WTC11 (cell line): ENCODE results near the gene RBCK1. TPM values are rescaled to one million over a fixed set of nuclear protein-coding genes. Genes with fewer than 3 reads are reported as not detected.
"Not testable (repeated sequence)": the region's sequence is repeated elsewhere in the genome, so short reads cannot be mapped to it uniquely, and the experiment has no call there.

ENCODE experiments used
- ATAC-seq: fragments of 200-7000 bp; cut with Tn5 transposase; 2 replicates; pipeline ENCODE4 v1.10.0; 2021; ENCODE audit warnings: mild to moderate bottlenecking, moderate library complexity
- CTCF ChIA-PET: fragments of 300-600 bp; sonication (Branson Sonifier 250); formaldehyde crosslinking; loops from one replicate; lab custom pipeline; 2021; ENCODE audit warnings: antibody characterized with exemption; lab: Charles Lee
- POLR2A ChIA-PET: fragments of 350-600 bp; sonication (Branson Sonifier 250); formaldehyde crosslinking; loops from one replicate; lab custom pipeline; 2021; ENCODE audit warnings: antibody characterized with exemption; lab: Charles Lee
- DNase-seq: peaks from one replicate; pipeline ENCODE4 v3.0.0; 2021; ENCODE audit warnings: low spot score
- H3K27ac Mint-ChIP-seq: 2 replicates; pipeline ENCODE4 v1.8.0; 2021; ENCODE audit warnings: mixed read lengths
- H3K27me3 Mint-ChIP-seq: 2 replicates; pipeline ENCODE4 v1.8.0; 2021; ENCODE audit warnings: low read depth, mild to moderate bottlenecking, moderate library complexity, mixed read lengths
- H3K36me3 Mint-ChIP-seq: 2 replicates; pipeline ENCODE4 v1.8.0; 2021; ENCODE audit warnings: mixed read lengths
- H3K4me1 Mint-ChIP-seq: 2 replicates; pipeline ENCODE4 v1.8.0; 2022; ENCODE audit warnings: mixed read lengths
- H3K4me3 Mint-ChIP-seq: 2 replicates; pipeline ENCODE4 v1.8.0; 2021; ENCODE audit warnings: mild to moderate bottlenecking, moderate library complexity, mixed read lengths
- H3K9me3 Mint-ChIP-seq: 2 replicates; pipeline ENCODE4 v1.8.0; 2021; ENCODE audit warnings: mixed read lengths
- AFF4 ChIP-seq: sonication (generic); formaldehyde crosslinking; IDR thresholded peaks from 2 replicates; pipeline ENCODE4 v1.8.1; 2023; ENCODE audit warnings: mild to moderate bottlenecking, missing genetic modification reagents, borderline replicate concordance
- FOXK1 ChIP-seq: sonication (generic); formaldehyde crosslinking; IDR thresholded peaks from 2 replicates; pipeline ENCODE4 v1.8.0; 2022; ENCODE audit warnings: mild to moderate bottlenecking, moderate library complexity, missing genetic modification reagents
- FOXP1 ChIP-seq: sonication (generic); formaldehyde crosslinking; IDR thresholded peaks from 2 replicates; pipeline ENCODE4 v1.8.0; 2022; ENCODE audit warnings: missing genetic modification reagents, mild to moderate bottlenecking, moderate library complexity, borderline replicate concordance
- GABPB1 ChIP-seq: sonication (generic); formaldehyde crosslinking; IDR thresholded peaks from 2 replicates; pipeline ENCODE4 v1.8.1; 2023; ENCODE audit warnings: mild to moderate bottlenecking, missing genetic modification reagents
- GRHL2 ChIP-seq: fragments of 250-450 bp; sonication (Bioruptor Pico); IDR thresholded peaks from 2 replicates; pipeline ENCODE4 v1.8.0; 2022; ENCODE audit warnings: mild to moderate bottlenecking, moderate library complexity; ENCODE audit not compliant: insufficient replicate concordance, severe bottlenecking
- GTF2I ChIP-seq: fragments of 250-450 bp; sonication (Bioruptor Pico); conservative IDR thresholded peaks from 2 replicates; pipeline ENCODE4 v1.4.0; 2021; ENCODE audit warnings: mild to moderate bottlenecking
- JUN ChIP-seq: sonication (generic); formaldehyde crosslinking; IDR thresholded peaks from 2 replicates; pipeline ENCODE4 v1.8.0; 2023; ENCODE audit warnings: mild to moderate bottlenecking, missing genetic modification reagents
- MLX ChIP-seq: sonication (generic); formaldehyde crosslinking; IDR thresholded peaks from 2 replicates; pipeline ENCODE4 v1.8.1; 2023; ENCODE audit warnings: mild to moderate bottlenecking, missing genetic modification reagents, moderate library complexity
- MXD4 ChIP-seq: fragments of 250-450 bp; sonication (Bioruptor Pico); IDR thresholded peaks from 2 replicates; pipeline ENCODE4 v1.8.0; 2021; ENCODE audit warnings: mild to moderate bottlenecking, moderate library complexity, borderline replicate concordance
- NR2C2 ChIP-seq: sonication (generic); formaldehyde crosslinking; IDR thresholded peaks from 2 replicates; pipeline ENCODE4 v1.8.0; 2022; ENCODE audit warnings: mild to moderate bottlenecking, missing genetic modification reagents
- OVOL2 ChIP-seq: fragments of 250-450 bp; sonication (Bioruptor Pico); IDR thresholded peaks from 2 replicates; pipeline ENCODE4 v1.9.0; 2021; ENCODE audit warnings: mild to moderate bottlenecking, borderline replicate concordance
- RELA ChIP-seq: sonication (generic); formaldehyde crosslinking; IDR thresholded peaks from 2 replicates; pipeline ENCODE4 v1.8.1; 2022; ENCODE audit warnings: missing genetic modification reagents, mild to moderate bottlenecking, borderline replicate concordance
- TEAD4 ChIP-seq: sonication (generic); formaldehyde crosslinking; IDR thresholded peaks from 2 replicates; pipeline ENCODE4 v1.8.0; 2022; ENCODE audit warnings: mild to moderate bottlenecking, missing genetic modification reagents
- ZNF121 ChIP-seq: sonication (generic); formaldehyde crosslinking; IDR thresholded peaks from 2 replicates; pipeline ENCODE4 v1.8.0; 2023; ENCODE audit warnings: missing genetic modification reagents
- ZNF219 ChIP-seq: sonication (generic); formaldehyde crosslinking; IDR thresholded peaks from 2 replicates; pipeline ENCODE4 v1.8.0; 2023; ENCODE audit warnings: missing genetic modification reagents, mild to moderate bottlenecking, borderline replicate concordance
- ZNF263 ChIP-seq: sonication (generic); formaldehyde crosslinking; IDR thresholded peaks from 2 replicates; pipeline ENCODE4 v1.8.1; 2022; ENCODE audit warnings: low read depth, mild to moderate bottlenecking, moderate library complexity, missing genetic modification reagents
- ZNF416 ChIP-seq: fragments of 250-450 bp; sonication (Bioruptor Pico); IDR thresholded peaks from 2 replicates; pipeline ENCODE4 v1.9.0; 2021; ENCODE audit warnings: mild to moderate bottlenecking, inconsistent platforms
- ZNF423 ChIP-seq: fragments of 250-450 bp; sonication (Bioruptor Pico); IDR thresholded peaks from 2 replicates; pipeline ENCODE4 v2.1.2; 2022; ENCODE audit warnings: mild to moderate bottlenecking, moderate library complexity
- total RNA-seq: library from RNA; stranded (reverse); gene quantifications from 3 replicates; pipeline ENCODE4 v1.2.3, GENCODE V29; 2021
- TF ChIP-seq, protein P1 (sequence below): sonication (generic); formaldehyde crosslinking; IDR thresholded peaks from 2 replicates; pipeline ENCODE4 v1.8.0; 2023; ENCODE audit warnings: missing genetic modification reagents
- TF ChIP-seq, protein P2 (sequence below): fragments of 250-450 bp; sonication (Bioruptor Pico); IDR thresholded peaks from 2 replicates; pipeline ENCODE4 v2.1.2; 2022; ENCODE audit warnings: mild to moderate bottlenecking, moderate library complexity
- TF ChIP-seq, protein P3 (sequence below): sonication (generic); formaldehyde crosslinking; conservative IDR thresholded peaks from 2 replicates; pipeline ENCODE4 v1.8.1; 2023; ENCODE audit warnings: mild to moderate bottlenecking, low read depth, missing genetic modification reagents, moderate library complexity

The RBCK1 gene
- total RNA-seq, 1 experiment from 2014 or later = 75.2 TPM

DNA sequence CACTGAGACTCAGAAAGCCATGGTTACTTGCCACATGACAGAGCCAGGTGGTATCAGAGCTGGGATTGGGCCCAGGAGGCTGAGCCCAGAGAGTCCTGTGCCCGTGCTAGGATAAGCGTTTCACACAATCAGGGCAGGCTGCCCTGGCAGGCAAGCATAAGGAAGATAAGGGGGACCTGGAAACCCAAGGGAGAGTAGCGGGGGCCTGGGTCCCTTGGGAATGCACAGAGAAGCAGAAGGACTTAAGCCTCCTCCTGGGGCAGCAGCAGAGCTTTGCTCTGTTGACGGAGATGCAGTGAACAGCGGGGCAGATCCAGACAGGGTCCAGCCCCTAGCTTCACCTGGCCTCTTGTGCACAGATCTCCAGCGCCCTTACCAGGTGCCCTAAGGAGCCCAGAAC, 18.9 kb upstream of the RBCK1 start (continued):
- TF ChIP-seq GRHL2 (CRISPR knock-in tag) = no peak
- no peak for TF ChIP-seq OVOL2 (CRISPR knock-in tag)

DNA sequence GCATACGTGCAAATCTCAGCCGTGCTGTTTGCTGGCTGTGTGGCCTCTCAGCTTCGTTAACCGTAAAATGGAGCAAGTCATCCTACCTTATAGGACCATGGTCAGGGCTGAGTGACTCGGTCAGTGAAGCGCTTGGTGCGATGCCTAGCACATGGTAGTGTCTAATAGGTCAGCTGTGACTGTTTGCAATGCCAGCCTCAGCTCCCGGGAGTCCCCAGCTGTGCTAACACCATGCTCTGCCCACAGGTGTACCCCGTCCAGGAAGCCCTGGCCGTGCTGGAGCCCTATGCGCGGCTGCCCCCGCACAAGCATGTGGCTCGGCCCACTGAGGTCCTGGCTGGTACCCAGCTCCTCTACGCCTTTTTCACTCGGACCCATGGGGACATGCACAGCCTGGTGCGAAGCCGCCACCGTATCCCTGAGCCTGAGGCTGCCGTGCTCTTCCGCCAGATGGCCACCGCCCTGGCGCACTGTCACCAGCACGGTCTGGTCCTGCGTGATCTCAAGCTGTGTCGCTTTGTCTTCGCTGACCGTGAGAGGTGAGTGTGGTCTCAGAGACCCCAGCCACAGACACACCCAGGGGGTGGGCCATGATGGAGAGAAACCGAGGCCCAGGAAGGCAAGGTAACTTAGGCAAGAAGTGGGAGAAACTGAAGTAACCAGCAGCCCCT, 16.9 kb upstream of the RBCK1 start:
- ChIA-PET CTCF (no interaction called here), POLR2A (interaction anchor here (0.6 kb wide), 1 partner anchor 18 kb away, joined by 3 read pairs; no protein-coding TSS in a partner anchor)
- Mint-ChIP-seq H3K36me3 (peaks cover 16% of the 10 kb centered on the region; the same call in 1 of the 2 replicates), H3K9me3 (no peaks in the 10 kb centered on the region), H3K4me3 (no peak overlapping the region), H3K4me1 (no peaks in the 10 kb centered on the region), H3K27me3 (no peaks in the 10 kb centered on the region), H3K27ac (no peak overlapping the region)
- TF ChIP-seq, protein P1, sequence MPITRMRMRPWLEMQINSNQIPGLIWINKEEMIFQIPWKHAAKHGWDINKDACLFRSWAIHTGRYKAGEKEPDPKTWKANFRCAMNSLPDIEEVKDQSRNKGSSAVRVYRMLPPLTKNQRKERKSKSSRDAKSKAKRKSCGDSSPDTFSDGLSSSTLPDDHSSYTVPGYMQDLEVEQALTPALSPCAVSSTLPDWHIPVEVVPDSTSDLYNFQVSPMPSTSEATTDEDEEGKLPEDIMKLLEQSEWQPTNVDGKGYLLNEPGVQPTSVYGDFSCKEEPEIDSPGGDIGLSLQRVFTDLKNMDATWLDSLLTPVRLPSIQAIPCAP (CRISPR knock-in tag) = no peak
- no peak for TF ChIP-seq GABPB1 (CRISPR knock-in tag)
- TF ChIP-seq, protein P2, sequence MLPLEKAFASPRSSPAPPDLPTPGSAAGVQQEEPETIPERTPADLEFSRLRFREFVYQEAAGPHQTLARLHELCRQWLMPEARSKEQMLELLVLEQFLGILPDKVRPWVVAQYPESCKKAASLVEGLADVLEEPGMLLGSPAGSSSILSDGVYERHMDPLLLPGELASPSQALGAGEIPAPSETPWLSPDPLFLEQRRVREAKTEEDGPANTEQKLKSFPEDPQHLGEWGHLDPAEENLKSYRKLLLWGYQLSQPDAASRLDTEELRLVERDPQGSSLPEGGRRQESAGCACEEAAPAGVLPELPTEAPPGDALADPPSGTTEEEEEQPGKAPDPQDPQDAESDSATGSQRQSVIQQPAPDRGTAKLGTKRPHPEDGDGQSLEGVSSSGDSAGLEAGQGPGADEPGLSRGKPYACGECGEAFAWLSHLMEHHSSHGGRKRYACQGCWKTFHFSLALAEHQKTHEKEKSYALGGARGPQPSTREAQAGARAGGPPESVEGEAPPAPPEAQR = no peak
- TF ChIP-seq MXD4 = no peak
- no peak for TF ChIP-seq ZNF416 (CRISPR knock-in tag)
- TF ChIP-seq ZNF423 (CRISPR knock-in tag) = no peak
- no peak for TF ChIP-seq GTF2I (CRISPR knock-in tag)
- TF ChIP-seq, protein P3, sequence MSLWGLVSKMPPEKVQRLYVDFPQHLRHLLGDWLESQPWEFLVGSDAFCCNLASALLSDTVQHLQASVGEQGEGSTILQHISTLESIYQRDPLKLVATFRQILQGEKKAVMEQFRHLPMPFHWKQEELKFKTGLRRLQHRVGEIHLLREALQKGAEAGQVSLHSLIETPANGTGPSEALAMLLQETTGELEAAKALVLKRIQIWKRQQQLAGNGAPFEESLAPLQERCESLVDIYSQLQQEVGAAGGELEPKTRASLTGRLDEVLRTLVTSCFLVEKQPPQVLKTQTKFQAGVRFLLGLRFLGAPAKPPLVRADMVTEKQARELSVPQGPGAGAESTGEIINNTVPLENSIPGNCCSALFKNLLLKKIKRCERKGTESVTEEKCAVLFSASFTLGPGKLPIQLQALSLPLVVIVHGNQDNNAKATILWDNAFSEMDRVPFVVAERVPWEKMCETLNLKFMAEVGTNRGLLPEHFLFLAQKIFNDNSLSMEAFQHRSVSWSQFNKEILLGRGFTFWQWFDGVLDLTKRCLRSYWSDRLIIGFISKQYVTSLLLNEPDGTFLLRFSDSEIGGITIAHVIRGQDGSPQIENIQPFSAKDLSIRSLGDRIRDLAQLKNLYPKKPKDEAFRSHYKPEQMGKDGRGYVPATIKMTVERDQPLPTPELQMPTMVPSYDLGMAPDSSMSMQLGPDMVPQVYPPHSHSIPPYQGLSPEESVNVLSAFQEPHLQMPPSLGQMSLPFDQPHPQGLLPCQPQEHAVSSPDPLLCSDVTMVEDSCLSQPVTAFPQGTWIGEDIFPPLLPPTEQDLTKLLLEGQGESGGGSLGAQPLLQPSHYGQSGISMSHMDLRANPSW (CRISPR knock-in tag) = no peak
- no peak for TF ChIP-seq TEAD4 (CRISPR knock-in tag)
- no peak for TF ChIP-seq FOXK1 (CRISPR knock-in tag)
- ATAC-seq (no peak), DNase-seq (no peak)

- peak; percentile 80; the same call in 1 of the 2 replicates for TF ChIP-seq ZNF121 (CRISPR knock-in tag)
- DNase-seq, H3K4me1 Mint-ChIP-seq, H3K4me3 Mint-ChIP-seq, H3K27me3 Mint-ChIP-seq, H3K27ac Mint-ChIP-seq, H3K9me3 Mint-ChIP-seq, POLR2A ChIA-PET, ATAC-seq: not testable (repeated sequence)
- H3K36me3 Mint-ChIP-seq = peaks cover 13% of the 10 kb centered on the region; the same call in 1 of the 2 replicates
- CTCF ChIA-PET = interaction anchor here (0.9 kb wide), 1 partner anchor 38 kb away, joined by 3 read pairs; no protein-coding TSS in a partner anchor
These were observed 14.8 kb upstream of the RBCK1 start for GRCh38 chr20:393296-393695.

DNA sequence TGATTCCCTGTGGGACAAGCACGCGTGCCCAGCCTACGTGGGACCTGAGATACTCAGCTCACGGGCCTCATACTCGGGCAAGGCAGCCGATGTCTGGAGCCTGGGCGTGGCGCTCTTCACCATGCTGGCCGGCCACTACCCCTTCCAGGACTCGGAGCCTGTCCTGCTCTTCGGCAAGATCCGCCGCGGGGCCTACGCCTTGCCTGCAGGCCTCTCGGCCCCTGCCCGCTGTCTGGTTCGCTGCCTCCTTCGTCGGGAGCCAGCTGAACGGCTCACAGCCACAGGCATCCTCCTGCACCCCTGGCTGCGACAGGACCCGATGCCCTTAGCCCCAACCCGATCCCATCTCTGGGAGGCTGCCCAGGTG, 11.9 kb upstream of the RBCK1 start:
- Mint-ChIP-seq H3K27ac (no peak overlapping the region), H3K4me3 (no peak overlapping the region), H3K36me3 (peaks cover 10% of the 10 kb centered on the region), H3K9me3 (no peaks in the 10 kb centered on the region), H3K27me3 (no peaks in the 10 kb centered on the region), H3K4me1 (peaks cover 14% of the 10 kb centered on the region)
- ATAC-seq (no peak), DNase-seq (no peak)
- CTCF ChIA-PET = no interaction called here
- POLR2A ChIA-PET = interaction anchor here (0.6 to 1.2 kb wide), 3 partner anchors 10 to 123 kb away, joined by 3 to 6 read pairs (median 4); no protein-coding TSS in a partner anchor
- TF ChIP-seq JUN (CRISPR knock-in tag) (no peak), RELA (CRISPR knock-in tag) (no peak), FOXP1 (CRISPR knock-in tag) (no peak), MLX (no peak), AFF4 (CRISPR knock-in tag) (no peak), TEAD4 (CRISPR knock-in tag) (no peak), NR2C2 (CRISPR knock-in tag) (no peak), ZNF263 (no peak), ZNF219 (CRISPR knock-in tag) (no peak)
